Thyroid gland (tissue), 4 donors: ENCODE results near the gene NEK7. TPM values are rescaled to one million over a fixed set of nuclear protein-coding genes. Genes with fewer than 3 reads are reported as not detected.

Experiments
- DNase-seq, 2 donors: peaks; one replicate each; pipeline ENCODE4 v3.0.0-alpha.2; 2019
- H3K27ac ChIP-seq, 3 donors: fragments of 200-600 bp; sonication (generic); 1 replicate in 2 of 3; 2 replicates in 1 of 3; pipeline ENCODE4 v1.5.1; 2016 to 2019; ENCODE audit warnings: mild to moderate bottlenecking in 1 of 3, moderate library complexity in 1 of 3
- H3K27me3 ChIP-seq: fragments of 200-600 bp; sonication (generic); one replicate; pipeline ENCODE4 v1.5.1; 2019
- H3K36me3 ChIP-seq, 2 donors: fragments of 200-600 bp; sonication (generic); one replicate each; pipeline ENCODE4 v1.5.1; 2016 to 2019
- H3K4me1 ChIP-seq, 2 donors: fragments of 200-600 bp; sonication (generic); one replicate each; pipeline ENCODE4 v1.5.1; 2017 to 2019
- H3K4me3 ChIP-seq, 3 donors: fragments of 200-600 bp; sonication (generic); replicated peaks in 1 of 3; 1 replicate in 2 of 3; 2 replicates in 1 of 3; pipeline ENCODE4 v1.5.1; 2016; ENCODE audit warnings: mild to moderate bottlenecking in 1 of 3
- H3K9me3 ChIP-seq: fragments of 200-600 bp; sonication (generic); one replicate; pipeline ENCODE4 v1.5.1; 2017
- CTCF ChIP-seq, 6 experiments: fragments of 200-600 bp in 3 of 6; fragments of 450-650 bp in 3 of 6; sonication (generic) in 3 of 6; IDR thresholded peaks; one replicate each; pipeline ENCODE4 v1.5.1; 2016 to 2019; ENCODE audit warnings: antibody characterized with exemption in 6 of 6, mild to moderate bottlenecking in 2 of 6, inconsistent platforms in 1 of 6, moderate library complexity in 1 of 6
- POLR2A ChIP-seq, 2 donors: fragments of 450-650 bp; IDR thresholded peaks; one replicate each; pipeline ENCODE4 v1.6.1; 2017; ENCODE audit warnings: antibody characterized with exemption in 2 of 2, mild to moderate bottlenecking in 2 of 2, moderate library complexity in 1 of 2
- WGBS, 2 donors: methylation state at CpG; one replicate each; pipeline ENCODE4 v1.1.5; 2017; 5-methylcytosine and 5-hydroxymethylcytosine counted together
- intact Hi-C: fragments of 100-400 bp; cut with DNase I; formaldehyde crosslinking; loops from one replicate; pipeline ENCODE4 v1.15.1; 2023
- total RNA-seq, 4 donors: library from RNA; depleted of rRNA; stranded (reverse); fragments of >200 nt; gene quantifications; one replicate each; pipeline ENCODE4 v1.2.3, GENCODE V29; 2016

Gene NEK7
- total RNA-seq, 4 donors from 2014 or later: 65.6 to 102 (median 77.7) TPM

- H3K4me3 ChIP-seq: no peak overlapping the region
- H3K27ac ChIP-seq: no peak overlapping the region
- no peaks in the 10 kb centered on the region for H3K36me3 ChIP-seq
- intact Hi-C loops: no loop called here
- H3K27me3 ChIP-seq: no peaks in the 10 kb centered on the region
- H3K4me1 ChIP-seq: no peaks in the 10 kb centered on the region
- no peaks in the 10 kb centered on the region for H3K9me3 ChIP-seq
- TF ChIP-seq CTCF (IDR thresholded peaks at IDR 0.05) (no peak), POLR2A (IDR thresholded peaks at IDR 0.05) (no peak)
- DNase-seq: no peak
- 94 to 95% methylated on average over 2 of the region's 2 CpGs for WGBS, 2 donors
Observed at GRCh38 chr1:198141668-198142351, 15.0 kb upstream of the NEK7 start.

GRCh38 chr1:198143797-198144196 is 13.0 kb upstream of the NEK7 start:
- no peaks in the 10 kb centered on the region for H3K9me3 ChIP-seq
- intact Hi-C loops: no loop called here
- DNase-seq: no peak
- no peak overlapping the region for H3K27ac ChIP-seq
- TF ChIP-seq POLR2A (IDR thresholded peaks at IDR 0.05) (no peak), CTCF (IDR thresholded peaks at IDR 0.05) (no peak)
- no peaks in the 10 kb centered on the region for H3K4me1 ChIP-seq
- H3K36me3 ChIP-seq: no peaks in the 10 kb centered on the region
- H3K27me3 ChIP-seq: no peaks in the 10 kb centered on the region
- 78 to 79% methylated on average over 3 of the region's 3 CpGs for WGBS, 2 donors
- H3K4me3 ChIP-seq: no peak overlapping the region

GRCh38 chr1:198147216-198147615 is 9.6 kb upstream of the NEK7 start:
- DNase-seq: no peak
- TF ChIP-seq POLR2A (IDR thresholded peaks at IDR 0.05) (no peak), CTCF (IDR thresholded peaks at IDR 0.05) (no peak)
- H3K27me3 ChIP-seq: no peaks in the 10 kb centered on the region
- no peak overlapping the region for H3K27ac ChIP-seq
- H3K4me3 ChIP-seq: no peak overlapping the region
- intact Hi-C loops: no loop called here
- no peaks in the 10 kb centered on the region for H3K36me3 ChIP-seq
- no peaks in the 10 kb centered on the region for H3K9me3 ChIP-seq
- 96 to 97% methylated on average over 2 of the region's 2 CpGs for WGBS, 2 donors
- no peaks in the 10 kb centered on the region for H3K4me1 ChIP-seq

GRCh38 chr1:198150369-198150768 is 6.4 kb upstream of the NEK7 start:
- H3K36me3 ChIP-seq: no peaks in the 10 kb centered on the region
- H3K27me3 ChIP-seq: no peaks in the 10 kb centered on the region
- 89 to 91% methylated on average over 1 of the region's 1 CpG for WGBS, 2 donors
- DNase-seq: no peak
- no peak overlapping the region for H3K4me3 ChIP-seq
- no peaks in the 10 kb centered on the region for H3K4me1 ChIP-seq
- no peak for TF ChIP-seq CTCF (IDR thresholded peaks at IDR 0.05)
- no peak for TF ChIP-seq POLR2A (IDR thresholded peaks at IDR 0.05)
- H3K9me3 ChIP-seq: no peaks in the 10 kb centered on the region
- intact Hi-C loops: no loop called here
- H3K27ac ChIP-seq: no peak overlapping the region

- DNase-seq: no peak
- no peaks in the 10 kb centered on the region for H3K36me3 ChIP-seq
- WGBS, 2 donors: 15 to 23% methylated on average over 2 of the region's 2 CpGs
- no peak overlapping the region for H3K27ac ChIP-seq
- no peak for TF ChIP-seq POLR2A (IDR thresholded peaks at IDR 0.05)
- no peak for TF ChIP-seq CTCF (IDR thresholded peaks at IDR 0.05)
- H3K4me3 ChIP-seq: no peak overlapping the region
- no peaks in the 10 kb centered on the region for H3K9me3 ChIP-seq
- intact Hi-C loops: no loop called here
- no peaks in the 10 kb centered on the region for H3K4me1 ChIP-seq
- H3K27me3 ChIP-seq: no peaks in the 10 kb centered on the region
Observed at GRCh38 chr1:198151688-198152087, 5.1 kb upstream of the NEK7 start.
